Heart left ventricle (tissue), 16 donors: ENCODE results near the gene NPAS2. TPM values are rescaled to one million over a fixed set of nuclear protein-coding genes. Genes with fewer than 3 reads are reported as not detected.

ENCODE experiments used
- ATAC-seq, 4 donors: fragments of 200-7000 bp; cut with Tn5 transposase; one replicate each; pipeline ENCODE4 v1.9.1; 2020 to 2022; ENCODE audit warnings: moderate library complexity in 4 of 4, mild to moderate bottlenecking in 3 of 4, moderate number of reproducible peaks in 1 of 4
- DNase-seq, 5 donors: peaks; one replicate each; pipeline ENCODE4 v3.0.0-alpha.2; 2020
- H3K27ac ChIP-seq, 12 donors: fragments of 200-600 bp; sonication (generic) in 4 of 12; one replicate each; pipeline versions ENCODE4 v1.5.0 to v1.8.0; 2016 to 2022; ENCODE audit warnings: mild to moderate bottlenecking in 2 of 12
- H3K27me3 ChIP-seq, 9 donors: fragments of 200-600 bp; sonication (generic) in 2 of 9; one replicate each; pipeline versions ENCODE4 v1.5.1 to v1.8.0; 2016 to 2022; ENCODE audit warnings: mild to moderate bottlenecking in 3 of 9
- H3K36me3 ChIP-seq, 9 donors: fragments of 200-600 bp; sonication (generic) in 2 of 9; one replicate each; pipeline versions ENCODE4 v1.5.0 to v1.8.0; 2018 to 2022; ENCODE audit warnings: mild to moderate bottlenecking in 2 of 9
- H3K4me1 ChIP-seq, 12 donors: fragments of 200-600 bp; sonication (generic) in 4 of 12; one replicate each; pipeline versions ENCODE4 v1.5.0 to v1.8.0; 2016 to 2022; ENCODE audit warnings: mild to moderate bottlenecking in 3 of 12
- H3K4me3 ChIP-seq, 12 donors: fragments of 200-600 bp; sonication (generic) in 4 of 12; one replicate each; pipeline versions ENCODE4 v1.5.0 to v1.8.0; 2017 to 2022; ENCODE audit warnings: mild to moderate bottlenecking in 9 of 12, moderate library complexity in 4 of 12
- H3K9me3 ChIP-seq, 12 donors: fragments of 200-600 bp; sonication (generic) in 4 of 12; one replicate each; pipeline versions ENCODE4 v1.5.0 to v1.8.0; 2016 to 2022; ENCODE audit warnings: mild to moderate bottlenecking in 1 of 12
- POLR2A ChIP-seq, 2 donors: fragments of 450-650 bp; IDR thresholded peaks; one replicate each; pipeline ENCODE4 v1.6.1; 2017; ENCODE audit warnings: antibody characterized with exemption in 2 of 2, mild to moderate bottlenecking in 2 of 2, moderate library complexity in 2 of 2
- whole genome bisulfite sequencing, 4 donors: extraction: QIAGEN DNeasy Blood & Tissue Kit in 2 of 4; methylation state at CpG; one replicate each; pipeline versions ENCODE4 v1.1.5 to v1.1.7; 2013 to 2018; 5-methylcytosine and 5-hydroxymethylcytosine counted together
- intact Hi-C, 10 donors: fragments of 100-400 bp; cut with DNase I; formaldehyde crosslinking; loops; one replicate each; pipeline versions ENCODE4 v1.11.1 to v1.14.2; 2022
- polyA plus RNA-seq, 2 donors: library from polyadenylated mRNA; stranded (reverse); fragments of 200-250 nt; gene quantifications; one replicate each; pipeline ENCODE4 v1.2.3, GENCODE V29; 2013
- total RNA-seq, 9 donors: library from RNA; depleted of rRNA in 2 of 9; stranded (reverse); fragments of >200 nt in 2 of 9; fragmentation: NEBNext Ultra II Directional in 3 of 9; extraction: Animal tissue kit (Norgen Biotek cat#: 25700) in 3 of 9; gene quantifications; one replicate each; pipeline versions ENCODE4 v1.1.0 to v1.2.4, GENCODE V29; 2016 to 2023
- TF ChIP-seq, protein P1 (sequence below), 12 donors: fragments of 200-600 bp; sonication (generic) in 4 of 12; IDR thresholded peaks; one replicate each; pipeline versions ENCODE4 v1.5.0 to v1.8.0; 2018 to 2022; ENCODE audit warnings: antibody characterized with exemption in 12 of 12, mild to moderate bottlenecking in 5 of 12
- donor health status: ischemic (EF 13 %, LVEDD 7.1; RV severe dilation, severe dysfunction).
- donor health status: healthy with polysubstance abuse.
- donor health status: DM: no; HTN: yes; CAD: no.
- donor health status: DM: no; HTN: no; CAD: no.
- donor health status: ischemic (EF 25% LVEDD 6.9; RV normal size, moderate dysfunction).
- donor health status: ischemic (EF 25% LVEDD 5.7; RV mildly dilated, moderate dysfunction).
- donor health status: healthy.
- donor health status: DM: yes; HTN: yes; CAD: no.
- donor health status: ischemic (EF 35%, LVEDD 5.7; RV mildly dilated, moderate dysfunction).
- donor health status: nonischemic (EF 11% LVEDD 7.7; RV severe dilation, severe dysfunction).
- donor health status: DM: yes; HTN: yes; CAD: no.
- donor health status: PGD.
- donor health status: ischemic (EF 29% LVEDD 5.4; RV normal size, mild dysfunction).
- donor health status: nonischemic (EF 23%, LVEDD 6.1; RV moderate dilation, normal function).

The NPAS2 gene
- total and polyA plus RNA-seq, 11 donors, result 28.2 to 144 (median 43.3) TPM

DNA sequence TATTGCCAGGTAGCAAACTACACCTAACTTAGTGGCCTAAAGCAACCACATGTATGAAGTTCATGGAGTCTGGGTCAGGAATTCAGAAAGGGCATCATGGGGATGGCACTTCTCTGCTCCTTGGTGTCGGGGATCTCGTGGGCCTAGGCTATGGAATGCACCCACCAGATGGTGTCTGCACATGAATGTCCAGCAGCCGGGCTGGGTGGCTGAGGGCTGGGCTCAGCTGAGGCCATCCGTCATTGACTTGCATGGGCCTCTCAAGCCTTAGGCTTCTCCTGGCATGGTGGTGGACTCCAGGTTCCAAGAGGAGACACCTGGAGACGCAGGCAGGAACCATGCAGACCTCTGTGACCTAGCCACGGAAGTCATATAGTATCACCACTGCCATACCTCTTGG, 156.1 kb downstream of the NPAS2 start:
- ATAC-seq, result peak in 1 of 4 donors; percentile 14
- TF ChIP-seq, protein P1, sequence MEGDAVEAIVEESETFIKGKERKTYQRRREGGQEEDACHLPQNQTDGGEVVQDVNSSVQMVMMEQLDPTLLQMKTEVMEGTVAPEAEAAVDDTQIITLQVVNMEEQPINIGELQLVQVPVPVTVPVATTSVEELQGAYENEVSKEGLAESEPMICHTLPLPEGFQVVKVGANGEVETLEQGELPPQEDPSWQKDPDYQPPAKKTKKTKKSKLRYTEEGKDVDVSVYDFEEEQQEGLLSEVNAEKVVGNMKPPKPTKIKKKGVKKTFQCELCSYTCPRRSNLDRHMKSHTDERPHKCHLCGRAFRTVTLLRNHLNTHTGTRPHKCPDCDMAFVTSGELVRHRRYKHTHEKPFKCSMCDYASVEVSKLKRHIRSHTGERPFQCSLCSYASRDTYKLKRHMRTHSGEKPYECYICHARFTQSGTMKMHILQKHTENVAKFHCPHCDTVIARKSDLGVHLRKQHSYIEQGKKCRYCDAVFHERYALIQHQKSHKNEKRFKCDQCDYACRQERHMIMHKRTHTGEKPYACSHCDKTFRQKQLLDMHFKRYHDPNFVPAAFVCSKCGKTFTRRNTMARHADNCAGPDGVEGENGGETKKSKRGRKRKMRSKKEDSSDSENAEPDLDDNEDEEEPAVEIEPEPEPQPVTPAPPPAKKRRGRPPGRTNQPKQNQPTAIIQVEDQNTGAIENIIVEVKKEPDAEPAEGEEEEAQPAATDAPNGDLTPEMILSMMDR (IDR thresholded peaks at IDR 0.05), result no peak
- no peak for TF ChIP-seq POLR2A (IDR thresholded peaks at IDR 0.05)
- Histone ChIP-seq H3K36me3 (peaks cover 0 to 93% (median 84%) of the 10 kb centered on the region in 9 donors), H3K27me3 (no peaks in the 10 kb centered on the region), H3K4me3 (no peak overlapping the region), H3K9me3 (no peaks in the 10 kb centered on the region), H3K4me1 (no peaks in the 10 kb centered on the region), H3K27ac (no peak overlapping the region)
- intact Hi-C loops, result loop anchor here in 1 of 10 donors (5.0 kb wide), 1 partner anchor 234 kb away; no protein-coding TSS in a partner anchor
- WGBS, 4 donors, result 83 to 97% (median 91%) methylated on average over 3 to 6 of the region's 6 CpGs
- no peak for DNase-seq

DNA sequence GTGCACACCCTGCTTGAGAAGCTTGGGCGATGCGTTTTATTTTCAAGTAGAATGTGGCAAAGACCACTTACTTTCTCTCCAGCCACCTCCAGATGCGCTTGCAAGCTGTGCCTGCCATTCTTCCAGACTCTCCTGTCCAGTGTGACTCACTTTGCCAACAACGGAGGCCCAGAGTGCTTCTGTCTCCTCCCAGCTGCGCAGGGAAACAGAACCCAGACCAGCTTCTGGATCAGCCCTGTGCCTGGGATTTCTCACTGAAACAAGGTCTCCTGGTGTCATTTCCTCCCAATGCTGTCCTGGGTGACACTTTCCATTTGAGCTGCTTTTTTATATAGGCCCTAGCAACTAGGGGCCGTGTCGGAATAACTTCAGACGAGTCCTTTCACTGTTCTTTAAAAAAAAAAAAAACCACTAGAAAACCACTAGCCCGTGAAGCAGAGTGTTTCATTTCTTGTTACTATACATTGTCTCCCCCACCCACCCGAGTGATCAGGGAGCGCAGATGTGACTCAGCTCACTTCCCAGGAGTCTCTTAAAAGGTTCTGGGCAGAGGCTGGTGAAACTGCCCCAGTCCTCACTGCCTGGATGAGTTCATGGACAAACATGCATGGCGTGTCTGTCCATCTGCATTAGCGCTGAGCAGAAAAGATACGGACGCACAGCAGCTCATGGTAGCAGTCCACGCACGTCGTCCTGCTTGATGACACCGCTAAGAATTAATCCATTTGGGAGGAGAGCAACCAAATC, 156.9 kb downstream of the NPAS2 start:
- TF ChIP-seq, protein P1 (IDR thresholded peaks at IDR 0.05), result no peak
- TF ChIP-seq POLR2A (IDR thresholded peaks at IDR 0.05), result no peak
- no peak overlapping the region for H3K4me3 ChIP-seq
- intact Hi-C loops, result loop anchor here in 1 of 10 donors (5.0 kb wide), 1 partner anchor 235 kb away; no protein-coding TSS in a partner anchor
- DNase-seq, result no peak
- 81 to 86% (median 85%) methylated on average over 13 to 19 of the region's 19 CpGs for WGBS, 4 donors
- H3K36me3 ChIP-seq, result peaks cover 0 to 93% (median 78%) of the 10 kb centered on the region in 9 donors
- H3K9me3 ChIP-seq, result no peaks in the 10 kb centered on the region
- peak overlapping the region in 1 of 12 donors; percentile 65 for H3K27ac ChIP-seq
- peak in 1 of 4 donors; percentile 6 for ATAC-seq
- no peaks in the 10 kb centered on the region for H3K27me3 ChIP-seq
- H3K4me1 ChIP-seq, result no peaks in the 10 kb centered on the region

DNA sequence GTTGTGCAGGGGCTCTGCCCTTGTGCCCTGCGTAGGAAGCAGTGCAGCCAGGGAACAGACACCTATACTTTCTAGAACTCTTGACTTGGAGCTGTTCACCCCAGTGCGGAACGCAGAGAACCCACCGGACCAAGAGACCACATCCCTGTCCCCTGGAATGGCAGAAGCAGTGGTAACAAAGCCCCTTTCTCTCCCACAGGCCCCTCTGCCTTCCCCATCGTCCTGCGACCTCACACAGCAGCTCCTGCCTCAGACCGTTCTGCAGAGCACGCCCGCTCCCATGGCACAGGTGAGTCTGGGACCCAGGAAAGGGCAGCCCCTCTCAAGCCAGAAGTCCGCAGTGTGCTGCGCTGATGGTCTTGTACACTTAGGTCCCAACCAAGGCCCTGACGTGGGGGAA, 157.6 kb downstream of the NPAS2 start:
- Histone ChIP-seq H3K4me1 (no peaks in the 10 kb centered on the region), H3K9me3 (no peaks in the 10 kb centered on the region), H3K27me3 (no peaks in the 10 kb centered on the region), H3K36me3 (peaks cover 0 to 92% (median 79%) of the 10 kb centered on the region in 9 donors), H3K27ac (peak overlapping the region in 1 of 12 donors; percentile 65), H3K4me3 (no peak overlapping the region)
- ATAC-seq (peak in 1 of 4 donors; percentile 25), DNase-seq (no peak)
- WGBS, 4 donors, result 89 to 95% (median 94%) methylated on average over 12 of the region's 12 CpGs
- TF ChIP-seq POLR2A (IDR thresholded peaks at IDR 0.05), result no peak
- TF ChIP-seq, protein P1 (IDR thresholded peaks at IDR 0.05), result no peak
- intact Hi-C loops, result loop anchor here in 1 of 10 donors (5.0 kb wide), 1 partner anchor 235 kb away; no protein-coding TSS in a partner anchor

DNA sequence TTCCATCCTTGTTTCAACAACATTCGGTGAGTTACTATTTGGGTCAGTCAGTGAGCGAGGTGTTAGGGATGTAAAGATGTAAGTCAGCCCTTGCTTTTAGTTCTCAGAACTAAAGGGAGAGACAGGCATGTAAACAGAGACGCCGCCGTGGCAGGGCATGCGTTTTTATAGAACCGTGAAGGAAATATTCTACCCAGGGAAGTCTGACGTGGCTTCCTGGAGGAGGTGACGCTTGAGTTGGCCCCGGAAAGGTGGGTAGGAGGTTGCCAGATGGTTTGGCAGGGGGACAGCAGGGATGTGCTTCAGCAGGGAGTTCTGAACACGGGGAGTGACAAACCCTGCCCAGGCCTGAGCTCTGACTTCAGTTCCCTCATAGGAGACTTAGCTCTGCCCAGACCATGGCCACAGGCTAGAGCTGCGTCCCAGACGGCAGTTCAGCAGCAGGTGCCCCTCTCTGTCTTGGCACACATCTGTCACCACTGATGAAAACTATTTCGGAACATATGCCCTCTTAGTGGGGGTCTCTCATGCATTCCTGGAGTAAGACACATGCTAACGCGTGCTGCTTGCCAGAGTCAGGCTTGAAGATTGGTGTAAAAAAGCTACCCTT, 158.7 kb downstream of the NPAS2 start:
- WGBS, 4 donors, result 78 to 85% (median 82%) methylated on average over 14 to 16 of the region's 16 CpGs
- H3K27me3 ChIP-seq, result no peaks in the 10 kb centered on the region
- H3K27ac ChIP-seq, result peak overlapping the region in 1 of 12 donors; percentile 55
- no peak for TF ChIP-seq POLR2A (IDR thresholded peaks at IDR 0.05)
- TF ChIP-seq, protein P1 (IDR thresholded peaks at IDR 0.05), result no peak
- no peaks in the 10 kb centered on the region for H3K9me3 ChIP-seq
- peaks cover 0 to 6% (median 0%) of the 10 kb centered on the region in 12 donors for H3K4me1 ChIP-seq
- H3K36me3 ChIP-seq, result peaks cover 0 to 90% (median 71%) of the 10 kb centered on the region in 9 donors
- intact Hi-C loops, result loop anchor here in 1 of 10 donors (5.0 kb wide), 1 partner anchor 236 kb away; no protein-coding TSS in a partner anchor
- peak in 1 of 4 donors; percentile 22 for ATAC-seq
- no peak overlapping the region for H3K4me3 ChIP-seq
- DNase-seq, result no peak
